ENCODE results near the gene CYB561A3.

CYB561A3 gene

GRCh38 chr11:61315260-61315659 lies 46.4 kb downstream of the CYB561A3 start:
- DNase-seq = no peak

- no peak for DNase-seq
These were observed 50.9 kb downstream of the CYB561A3 start for GRCh38 chr11:61310749-61311148.

GRCh38 chr11:61309739-61310138 lies 51.9 kb downstream of the CYB561A3 start:
- DNase-seq = no peak

DNA sequence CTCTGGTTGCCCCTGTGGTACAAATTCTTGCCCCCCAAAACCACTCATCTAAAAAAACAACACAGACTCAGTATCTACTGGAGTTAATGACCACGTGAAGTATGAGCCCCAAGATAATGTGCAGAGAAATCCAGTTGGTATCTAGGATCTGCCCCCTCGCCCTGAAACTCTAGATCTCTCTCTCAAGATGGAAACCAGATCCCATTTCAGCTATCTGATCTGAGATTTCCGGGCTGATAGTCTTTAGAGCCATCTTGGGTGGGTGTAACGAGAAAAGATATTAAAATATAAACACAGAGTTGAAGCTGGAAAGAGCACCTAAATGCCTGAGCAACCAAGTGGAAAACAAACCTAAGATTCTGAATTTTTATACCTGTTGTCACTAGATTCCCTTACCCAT lies 52.5 kb downstream of the CYB561A3 start:
- no peak for DNase-seq

GRCh38 chr11:61307354-61307753 lies 54.3 kb downstream of the CYB561A3 start:
- no peak for DNase-seq

GRCh38 chr11:61306221-61306620 lies 55.5 kb downstream of the CYB561A3 start:
- DNase-seq = no peak

GRCh38 chr11:61305417-61305816 lies 56.3 kb downstream of the CYB561A3 start:
- no peak for DNase-seq

GRCh38 chr11:61303725-61304124 lies 58.0 kb downstream of the CYB561A3 start:
- no peak for DNase-seq

DNA sequence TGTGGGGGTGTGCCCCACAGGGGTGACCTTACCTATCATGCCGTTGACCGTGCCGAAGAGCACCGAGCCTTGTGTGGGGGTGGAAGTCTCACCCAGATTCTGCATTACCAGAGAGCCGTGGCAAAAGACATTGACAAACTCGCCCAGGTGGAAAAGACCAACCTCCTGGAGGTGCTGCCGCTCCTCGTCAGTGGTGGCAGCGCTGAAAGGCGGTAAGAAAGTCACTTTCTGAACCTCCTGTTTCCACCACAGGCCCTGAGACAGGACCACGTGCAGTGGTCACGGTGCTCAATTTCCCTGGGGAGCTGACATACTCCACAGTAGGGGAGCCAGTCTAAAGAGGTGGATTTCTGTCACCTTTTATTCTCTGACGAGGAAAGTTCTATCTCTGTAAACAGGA lies 59.1 kb downstream of the CYB561A3 start:
- no peak for DNase-seq

Data from GOT3 (cell line).